Activated gamma-delta T cell treated with anti-CD3 and anti-CD28 coated beads, Interleukin-2, amount 50 U/mL, for 16 hours (primary cell): ENCODE data around the gene SIRT7.

ENCODE experiments used
- DNase-seq: peaks from one replicate; pipeline ENCODE4 v3.0.0-alpha.2; 2020; ENCODE audit warnings: low read depth

SIRT7 gene

GRCh38 chr17:81905424-81905875 lies 12.5 kb downstream of the SIRT7 start:
- no peak for DNase-seq

- DNase-seq: no peak
Observed at GRCh38 chr17:81904600-81905423, 13.2 kb downstream of the SIRT7 start.

- no peak for DNase-seq
Observed at GRCh38 chr17:81903896-81904599, 13.9 kb downstream of the SIRT7 start.

- DNase-seq: no peak
Observed at GRCh38 chr17:81903415-81903831, 14.6 kb downstream of the SIRT7 start.

- no peak for DNase-seq
Observed at GRCh38 chr17:81902653-81903414, 15.1 kb downstream of the SIRT7 start.

- DNase-seq: no peak
Observed at GRCh38 chr17:81902023-81902652, 15.8 kb downstream of the SIRT7 start, which contains the start of gene NPB. TSS of gene NPB (plus strand) at chr17:81902238. CDS start at chr17:81902278, 40 bp downstream.

GRCh38 chr17:81901167-81902022 lies 16.6 kb downstream of the SIRT7 start:
- DNase-seq: no peak

- no peak for DNase-seq
Observed at GRCh38 chr17:81900181-81900820, 17.7 kb downstream of the SIRT7 start.

- DNase-seq: no peak
Observed at GRCh38 chr17:81899514-81900166, 18.3 kb downstream of the SIRT7 start.

- no peak for DNase-seq
Observed at GRCh38 chr17:81898885-81899284, 19.1 kb downstream of the SIRT7 start.

- DNase-seq: no peak
Observed at GRCh38 chr17:81898029-81898866, 19.7 kb downstream of the SIRT7 start.

GRCh38 chr17:81895400-81895799 lies 22.6 kb downstream of the SIRT7 start:
- DNase-seq: no peak

- no peak for DNase-seq
Observed at GRCh38 chr17:81891303-81891552, 26.7 kb downstream of the SIRT7 start.

- no peak for DNase-seq
Observed at GRCh38 chr17:81890447-81891302, 27.3 kb downstream of the SIRT7 start.

GRCh38 chr17:81889602-81890001 lies 28.4 kb downstream of the SIRT7 start:
- DNase-seq: no peak

GRCh38 chr17:81888988-81889595 lies 28.9 kb downstream of the SIRT7 start:
- no peak for DNase-seq

- no peak for DNase-seq
Observed at GRCh38 chr17:81888105-81888987, 29.6 kb downstream of the SIRT7 start.
